HCT116 (cell line): Measurements from ENCODE around the gene HLCS. TPM values are rescaled to one million over a fixed set of nuclear protein-coding genes. Genes with fewer than 3 reads are reported as not detected.

Source experiments
- ATAC-seq: fragments of 200-7000 bp; cut with Tn5 transposase; 2 replicates; pipeline ENCODE4 v1.9.1; 2020; ENCODE audit warnings: mild to moderate bottlenecking, moderate library complexity
- BruUV-seq: library from RNA; stranded (reverse); fragments of 400-500 nt; replicated peaks from 2 replicates; lab custom pipeline; 2021; lab: Mats Ljungman, UMichigan
- CTCF ChIA-PET: fragments of 300-600 bp; sonication (Branson Sonifier 250); formaldehyde crosslinking; loops from one replicate; lab custom pipeline; 2021; ENCODE audit warnings: antibody characterized with exemption; lab: Charles Lee
- POLR2A ChIA-PET: fragments of 300-600, 350-600 bp; sonication (Branson Sonifier 250); formaldehyde crosslinking; loops from one replicate; lab custom pipeline; 2021; ENCODE audit warnings: antibody characterized with exemption; lab: Charles Lee
- RAD21 ChIA-PET, 2 experiments: fragments of 300-600 bp; sonication (Branson Sonifier 250); formaldehyde crosslinking; loops; one replicate each; lab custom pipeline; 2023; ENCODE audit warnings: low total read pairs in 2 of 2; ENCODE audit not compliant: uncharacterized antibody in 2 of 2, unreplicated experiment in 2 of 2, low non-redundant PET in 1 of 2; lab: Charles Lee
- DNase-seq: peaks from one replicate; pipeline ENCODE4 v3.0.0-alpha.2; 2010; ENCODE audit warnings: low read depth, low spot score
- H2AFZ ChIP-seq: fragments of 200-600 bp; shearing (Covaris generic), sonication (generic); 2 replicates; pipeline ENCODE4 v1.6.1; 2017; ENCODE audit warnings: low read depth, mixed run types, mixed read lengths, antibody characterized with exemption, low read length; ENCODE audit not compliant: poor library complexity, severe bottlenecking
- H3K27ac ChIP-seq: 2 replicates; pipeline ENCODE4 v1.5.1; 2012; ENCODE audit warnings: low read depth, low read length
- H3K27me3 ChIP-seq: fragments of 200-600 bp; sonication (generic); 2 replicates; pipeline ENCODE4 v1.6.1; 2016; ENCODE audit warnings: mixed run types, low read length, mixed read lengths; ENCODE audit not compliant: insufficient read depth
- H3K36me3 ChIP-seq, 2 experiments: fragments of 200-500 bp in 1 of 2; fragments of 200-600 bp in 1 of 2; sonication (Bioruptor generic) in 1 of 2; sonication (generic) in 1 of 2; 2 replicates each; pipeline versions ENCODE4 v1.5.1 to v1.6.1; 2014 to 2016; ENCODE audit warnings: low read length in 2 of 2, inconsistent platforms in 1 of 2, mixed read lengths in 1 of 2, mixed run types in 1 of 2; ENCODE audit not compliant: insufficient read depth in 2 of 2, control insufficient read depth in 1 of 2
- H3K4me1 ChIP-seq, 2 experiments: fragments of 200-600 bp in 1 of 2; sonication (generic) in 1 of 2; 2 replicates each; pipeline versions ENCODE4 v1.5.1 to v1.6.1; 2012 to 2017; ENCODE audit warnings: low read length in 2 of 2, inconsistent platforms in 1 of 2, mild to moderate bottlenecking in 1 of 2, mixed read lengths in 1 of 2, mixed run types in 1 of 2, moderate library complexity in 1 of 2; ENCODE audit not compliant: insufficient read depth in 2 of 2, control insufficient read depth in 1 of 2
- H3K4me2 ChIP-seq: fragments of 200-600 bp; sonication (generic); 2 replicates; pipeline ENCODE4 v1.6.1; 2017; ENCODE audit warnings: mixed run types, low read length, mixed read lengths
- H3K4me3 ChIP-seq, 2 experiments: fragments of 200-600 bp in 1 of 2; sonication (generic) in 1 of 2; replicated peaks in 1 of 2; 2 replicates each; pipeline ENCODE4 v1.5.1; 2011 to 2016; ENCODE audit warnings: low read length in 2 of 2, control low read depth in 1 of 2, low read depth in 1 of 2, mild to moderate bottlenecking in 1 of 2, mixed read lengths in 1 of 2, mixed run types in 1 of 2
- H3K79me2 ChIP-seq: fragments of 200-600 bp; sonication (generic); 2 replicates; pipeline ENCODE4 v1.6.1; 2017; ENCODE audit warnings: mild to moderate bottlenecking, mixed run types, low read length, moderate library complexity, mixed read lengths; ENCODE audit not compliant: insufficient read depth
- H3K9ac ChIP-seq: fragments of 200-600 bp; sonication (generic); 2 replicates; pipeline ENCODE4 v1.6.1; 2016; ENCODE audit warnings: low read length, mixed read lengths
- H3K9me2 ChIP-seq: fragments of 200-600 bp; sonication (generic), shearing (Covaris generic); 2 replicates; pipeline ENCODE4 v1.6.1; 2017; ENCODE audit warnings: mixed run types, mild to moderate bottlenecking, moderate library complexity; ENCODE audit not compliant: insufficient read depth
- H3K9me3 ChIP-seq, 2 experiments: fragments of 200-500 bp in 1 of 2; fragments of 200-600 bp in 1 of 2; sonication (Bioruptor generic) in 1 of 2; sonication (generic) in 1 of 2; 2 replicates each; pipeline ENCODE4 v1.6.1; 2014 to 2017; ENCODE audit warnings: low read length in 2 of 2, mixed read lengths in 2 of 2, inconsistent platforms in 1 of 2, low read depth in 1 of 2, mild to moderate bottlenecking in 1 of 2, mixed run types in 1 of 2, moderate library complexity in 1 of 2; ENCODE audit not compliant: control insufficient read depth in 1 of 2, insufficient read depth in 1 of 2
- H4K20me1 ChIP-seq: fragments of 200-600 bp; sonication (generic), shearing (Covaris generic); 2 replicates; pipeline ENCODE4 v1.6.1; 2017; ENCODE audit warnings: mixed run types, mild to moderate bottlenecking, moderate library complexity; ENCODE audit not compliant: insufficient read depth
- CBX3 ChIP-seq: IDR thresholded peaks from 2 replicates; pipeline ENCODE4 v1.6.1; 2012; ENCODE audit warnings: low read depth
- CEBPB ChIP-seq: IDR thresholded peaks from 2 replicates; pipeline ENCODE4 v1.6.1; 2012; ENCODE audit warnings: low read depth
- EGR1 ChIP-seq: IDR thresholded peaks from 2 replicates; pipeline ENCODE4 v1.6.1; 2012; ENCODE audit warnings: low read depth
- EZH2 ChIP-seq: fragments of 200-600 bp; sonication (generic); IDR thresholded peaks from 2 replicates; pipeline ENCODE4 v1.6.1; 2017; ENCODE audit warnings: antibody characterized with exemption, mixed run types
- POLR2A ChIP-seq: IDR thresholded peaks from 2 replicates; pipeline ENCODE4 v1.7.0; 2011; ENCODE audit warnings: borderline replicate concordance; ENCODE audit not compliant: insufficient read depth, insufficient read length; ENCODE audit errors: extremely low read depth
- SRF ChIP-seq: IDR thresholded peaks from 2 replicates; pipeline ENCODE4 v1.6.1; 2012; ENCODE audit warnings: low read depth
- intact Hi-C: fragments of 100-400 bp; cut with micrococcal nuclease; formaldehyde crosslinking; loops from 2 replicates; pipeline ENCODE4 v1.10.0; 2022
- total RNA-seq: library from RNA; stranded (reverse); gene quantifications from one replicate; pipeline ENCODE4 v1.2.1, GENCODE V29; 2021; ENCODE audit not compliant: unreplicated experiment
- TF ChIP-seq, protein P1 (sequence below): IDR thresholded peaks from 2 replicates; pipeline ENCODE4 v1.6.1; 2012

The HLCS gene
- total RNA-seq, 1 experiment from 2014 or later, result 18.5 TPM

DNA sequence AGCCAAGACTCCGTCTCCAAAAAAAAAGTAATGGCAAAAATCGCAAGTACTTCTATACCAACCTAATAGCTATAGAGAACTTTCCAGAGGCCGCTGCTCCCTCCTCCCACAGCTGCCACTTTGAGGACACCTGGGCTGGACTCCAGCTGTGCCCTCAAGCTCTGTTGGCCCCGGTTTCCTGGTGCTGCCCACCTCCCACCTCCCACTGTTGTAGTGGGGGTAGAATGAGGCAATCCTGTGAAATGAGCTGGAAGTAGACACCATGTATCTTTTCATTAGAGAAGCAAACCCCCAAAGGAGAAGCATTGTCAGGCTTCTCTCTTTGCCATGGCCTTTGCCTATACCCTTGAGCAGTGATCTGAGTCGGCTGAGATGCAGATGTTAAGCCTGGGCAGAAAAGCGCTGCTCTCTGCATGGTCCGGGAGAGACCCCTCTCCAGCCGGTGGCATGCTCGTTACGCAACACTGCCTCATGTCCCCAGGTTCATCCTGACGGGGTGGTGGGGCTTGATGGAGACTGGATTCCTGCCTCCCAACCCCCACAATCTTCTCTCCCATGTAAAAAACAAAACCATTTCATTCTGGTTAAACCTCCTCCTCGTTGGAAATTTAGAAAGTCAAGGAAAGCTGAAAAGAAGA is 227.9 kb downstream of the HLCS start:
- DNase-seq, result no peak
- H3K27ac ChIP-seq, result no peak overlapping the region
- H2AFZ ChIP-seq, result no peak overlapping the region
- no peak for ATAC-seq
- CTCF ChIA-PET, result no interaction called here
- RAD21 ChIA-PET, result interaction anchor here in 1 of 2 experiments (0.7 kb wide), 1 partner anchor 107 kb away, joined by 3 read pairs; no protein-coding TSS in a partner anchor
- no peaks in the 10 kb centered on the region for H3K79me2 ChIP-seq
- POLR2A ChIA-PET, result interaction anchor here (1.0 kb wide), 1 partner anchor 17 kb away, joined by 3 read pairs; no protein-coding TSS in a partner anchor
- no peaks in the 10 kb centered on the region for H3K4me1 ChIP-seq
- no peak overlapping the region for H3K9ac ChIP-seq
- no peak for TF ChIP-seq SRF
- no peak for TF ChIP-seq EZH2
- TF ChIP-seq POLR2A, result no peak
- no peak for TF ChIP-seq CBX3
- no peaks in the 10 kb centered on the region for H3K9me2 ChIP-seq
- intact Hi-C loops, result no loop called here
- peaks cover 2 to 18% of the 10 kb centered on the region in 2 experiments; a peak in 2 of 4 replicates for H3K36me3 ChIP-seq
- H3K4me2 ChIP-seq, result no peak overlapping the region
- no peaks in the 10 kb centered on the region for H4K20me1 ChIP-seq
- no peaks in the 10 kb centered on the region for H3K27me3 ChIP-seq
- BruUV-seq, result no TSS peak
- H3K4me3 ChIP-seq, result no peak overlapping the region
- H3K9me3 ChIP-seq, result no peaks in the 10 kb centered on the region

DNA sequence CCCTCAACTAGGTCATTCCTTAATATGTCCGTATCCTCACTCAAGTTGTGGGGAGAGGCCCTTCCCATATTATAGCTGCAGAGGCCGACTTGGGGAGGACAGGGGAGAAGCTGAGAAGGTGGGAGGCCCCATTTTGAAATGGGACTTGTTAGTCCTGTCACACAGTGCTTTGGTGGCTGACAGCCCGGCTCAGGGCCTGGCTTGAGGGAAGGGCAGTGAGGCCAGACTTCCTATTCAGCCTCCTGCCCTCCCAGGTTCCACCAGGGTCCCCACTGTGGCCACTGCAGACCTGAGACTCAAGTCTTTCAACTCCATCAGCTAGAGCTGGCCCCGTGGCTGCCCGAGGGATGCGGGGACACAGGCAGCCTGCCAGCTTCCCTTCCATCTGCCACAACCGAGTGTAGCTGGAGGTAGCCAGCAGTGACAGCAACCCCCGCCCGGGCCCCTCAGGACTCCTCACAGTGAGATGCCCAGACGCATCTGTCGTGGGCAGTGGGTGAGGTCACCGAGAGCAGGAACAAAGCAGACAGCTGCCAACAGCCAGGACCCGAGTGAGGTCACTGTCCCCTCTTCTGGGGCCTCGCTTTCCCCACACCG is 230.6 kb downstream of the HLCS start:
- no peak overlapping the region for H3K4me3 ChIP-seq
- CTCF ChIA-PET, result no interaction called here
- H3K27ac ChIP-seq, result no peak overlapping the region
- no peaks in the 10 kb centered on the region for H3K4me1 ChIP-seq
- H3K27me3 ChIP-seq, result no peaks in the 10 kb centered on the region
- BruUV-seq, result no TSS peak
- no peak for TF ChIP-seq CEBPB
- no peak for TF ChIP-seq POLR2A
- no peak for TF ChIP-seq EGR1
- no peak for TF ChIP-seq EZH2
- TF ChIP-seq, protein P1, sequence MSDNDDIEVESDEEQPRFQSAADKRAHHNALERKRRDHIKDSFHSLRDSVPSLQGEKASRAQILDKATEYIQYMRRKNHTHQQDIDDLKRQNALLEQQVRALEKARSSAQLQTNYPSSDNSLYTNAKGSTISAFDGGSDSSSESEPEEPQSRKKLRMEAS, result no peak
- TF ChIP-seq SRF, result no peak
- TF ChIP-seq, all 23 proteins: peak for 0
- RAD21 ChIA-PET, result no interaction called here
- H3K79me2 ChIP-seq, result no peaks in the 10 kb centered on the region
- ATAC-seq, result no peak
- POLR2A ChIA-PET, result no interaction called here
- no peak for DNase-seq
- H3K36me3 ChIP-seq, result peaks cover 0 to 14% of the 10 kb centered on the region in 2 experiments; a peak in 2 of 4 replicates
- no peak overlapping the region for H3K4me2 ChIP-seq
- no peak overlapping the region for H3K9ac ChIP-seq
- H3K9me3 ChIP-seq, result no peaks in the 10 kb centered on the region
- no peaks in the 10 kb centered on the region for H4K20me1 ChIP-seq
- intact Hi-C loops, result no loop called here
- H2AFZ ChIP-seq, result no peak overlapping the region
- H3K9me2 ChIP-seq, result no peaks in the 10 kb centered on the region
